HFF-Myc (cell line): Measurements from ENCODE around the gene DLX5.

Experiments
- DNase-seq: peaks from one replicate; pipeline ENCODE4 v3.0.0-alpha.2; 2011; ENCODE audit warnings: low read depth; ENCODE audit errors: extremely low read depth
- H3K4me3 ChIP-seq: replicated peaks from 2 replicates; pipeline ENCODE4 v1.5.1; 2011; ENCODE audit warnings: low read depth, mild to moderate bottlenecking, control low read depth, low read length
- CTCF ChIP-seq: IDR thresholded peaks from 2 replicates; pipeline ENCODE4 v1.5.1; 2012; ENCODE audit warnings: mild to moderate bottlenecking, low read depth, low read length, control low read depth; ENCODE audit errors: missing control alignments

The DLX5 gene

DNA sequence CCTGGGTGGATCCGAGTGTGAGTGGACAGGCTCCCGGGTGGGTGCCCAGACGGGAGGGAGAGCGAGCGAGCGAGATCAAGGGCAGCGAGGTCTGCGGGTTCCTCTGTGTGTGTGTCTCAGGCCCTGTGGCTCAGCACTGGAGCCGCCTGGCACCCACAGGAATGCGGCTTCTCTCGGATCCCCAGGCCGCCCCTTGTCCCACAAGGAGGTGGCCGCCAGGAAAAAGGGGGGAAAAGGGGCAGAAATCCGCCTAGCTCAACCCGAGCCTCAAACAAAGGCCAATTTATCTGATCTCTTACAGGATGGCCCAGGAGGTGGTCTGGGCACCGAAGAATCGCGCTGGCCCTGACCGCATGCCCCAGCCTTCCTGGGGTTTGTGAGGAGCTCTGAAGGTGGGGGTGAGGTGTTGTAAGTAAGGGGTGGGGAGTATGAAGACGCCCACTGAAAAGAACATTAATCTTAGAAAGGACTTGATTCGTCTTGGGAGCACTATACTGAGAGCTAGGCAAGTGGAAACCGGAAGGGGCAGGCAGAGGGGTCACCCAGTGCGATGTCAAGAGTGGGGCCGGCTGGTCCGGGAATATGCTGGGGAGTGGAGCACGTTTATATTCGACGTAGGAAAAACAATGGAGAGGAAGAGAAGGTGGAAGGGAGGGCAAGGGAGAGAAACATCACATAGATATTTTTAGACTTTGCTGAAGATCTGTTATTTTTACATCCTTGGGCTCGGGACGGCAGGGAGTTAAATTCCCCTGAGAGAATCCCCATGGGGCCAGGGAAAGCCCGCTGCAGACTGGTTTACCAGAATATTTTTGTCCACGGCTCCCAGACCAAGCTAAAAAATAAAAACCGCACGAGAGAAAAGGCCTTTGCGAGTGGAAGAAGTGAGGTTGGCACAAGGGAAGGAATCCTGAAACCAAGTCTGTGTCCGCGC lies 7.2 kb downstream of the DLX5 start:
- no peak for TF ChIP-seq CTCF
- no peak for DNase-seq
- no peak overlapping the region for H3K4me3 ChIP-seq

- no peak overlapping the region for H3K4me3 ChIP-seq
- TF ChIP-seq CTCF: no peak
Observed at GRCh38 chr7:97016381-97017191, 8.0 kb downstream of the DLX5 start.

GRCh38 chr7:97015756-97016380 lies 8.8 kb downstream of the DLX5 start:
- no peak for TF ChIP-seq CTCF
- no peak for DNase-seq
- H3K4me3 ChIP-seq: no peak overlapping the region

More at GRCh38 chr7:97016381-97017191, 8.0 kb downstream of the DLX5 start:
- no peak for DNase-seq

- no peak for TF ChIP-seq CTCF
- no peak for DNase-seq
- H3K4me3 ChIP-seq: no peak overlapping the region
Observed at GRCh38 chr7:97015279-97015678, 9.4 kb downstream of the DLX5 start.

GRCh38 chr7:97014145-97014750 lies 10.4 kb downstream of the DLX5 start:
- no peak for DNase-seq
- TF ChIP-seq CTCF: no peak
- no peak overlapping the region for H3K4me3 ChIP-seq

GRCh38 chr7:97013845-97014134 lies 10.8 kb downstream of the DLX5 start:
- no peak for DNase-seq
- no peak for TF ChIP-seq CTCF
- H3K4me3 ChIP-seq: no peak overlapping the region
